ENCODE results near the gene GIMAP2. TPM values are rescaled to one million over a fixed set of nuclear protein-coding genes. Genes with fewer than 3 reads are reported as not detected.

The GIMAP2 gene
- total RNA-seq, 2 experiments from 2014 or later = 42.2 to 42.7 TPM

GRCh38 chr7:150688630-150689029 lies 3.1 kb downstream of the GIMAP2 start:
- CTCF ChIA-PET = interaction anchor here (2.0 kb wide), 1 partner anchor 10 kb away, joined by 8 read pairs; no protein-coding TSS in a partner anchor
- H3K4me3 Mint-ChIP-seq = peak overlapping the region; percentile 96
- peaks cover 56% of the 10 kb centered on the region for H3K4me1 Mint-ChIP-seq (ENCODE audit: low read depth)
- H3K27me3 Mint-ChIP-seq = no peaks in the 10 kb centered on the region
- peak overlapping the region; percentile 100 for H3K27ac Mint-ChIP-seq
- intact Hi-C loops (cut with micrococcal nuclease) = loop anchor here (5.0 kb wide), 1 partner anchor 44 kb away; no protein-coding TSS in a partner anchor
- TF ChIP-seq CTCF (IDR thresholded peaks at IDR 0.05) = no peak
- POLR2A ChIA-PET = interaction anchor here (1.1 kb wide), 1 partner anchor 10 kb away, joined by 5 read pairs; no protein-coding TSS in a partner anchor
- ATAC-seq = no peak
- H3K9me3 Mint-ChIP-seq = peaks cover 37% of the 10 kb centered on the region
- DNase-seq = no peak
- peaks cover 81% of the 10 kb centered on the region for H3K36me3 Mint-ChIP-seq (ENCODE audit: low read depth)

DNA sequence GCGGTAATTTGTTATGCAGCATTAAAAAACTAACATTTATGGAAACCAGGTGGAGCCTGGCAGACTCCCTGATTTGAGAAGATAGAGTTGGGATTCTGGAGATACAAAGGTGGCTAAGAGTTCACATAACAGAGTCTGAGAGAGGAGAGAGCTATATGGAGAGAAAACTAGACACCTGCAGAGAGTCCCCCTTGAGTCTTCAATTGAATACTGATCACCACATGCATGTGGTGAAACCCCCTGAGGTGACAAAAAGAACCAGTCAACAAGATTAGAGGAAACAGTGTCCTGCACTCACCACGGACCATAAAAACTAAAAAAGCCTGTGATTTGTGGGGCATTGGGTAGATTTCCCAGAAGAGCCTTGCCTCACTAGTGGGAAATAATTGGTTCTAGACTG lies 10.1 kb downstream of the GIMAP2 start:
- intact Hi-C loops (cut with micrococcal nuclease) = no loop called here
- Mint-ChIP-seq H3K27me3 (no peaks in the 10 kb centered on the region), H3K36me3 (ENCODE audit: low read depth) (peaks cover 71% of the 10 kb centered on the region), H3K9me3 (peaks cover 70% of the 10 kb centered on the region), H3K4me1 (ENCODE audit: low read depth) (peaks cover 12% of the 10 kb centered on the region), H3K27ac (no peak overlapping the region), H3K4me3 (no peak overlapping the region)
- DNase-seq = no peak
- no peak for TF ChIP-seq CTCF (IDR thresholded peaks at IDR 0.05)
- no peak for ATAC-seq
- ChIA-PET CTCF (interaction anchor here (1.3 kb wide), 1 partner anchor 27 kb away, joined by 3 read pairs; no protein-coding TSS in a partner anchor), POLR2A (interaction anchor here (0.9 to 1.1 kb wide), 2 partner anchors 9 to 44 kb away, joined by 3 to 5 read pairs; no protein-coding TSS in a partner anchor)

DNA sequence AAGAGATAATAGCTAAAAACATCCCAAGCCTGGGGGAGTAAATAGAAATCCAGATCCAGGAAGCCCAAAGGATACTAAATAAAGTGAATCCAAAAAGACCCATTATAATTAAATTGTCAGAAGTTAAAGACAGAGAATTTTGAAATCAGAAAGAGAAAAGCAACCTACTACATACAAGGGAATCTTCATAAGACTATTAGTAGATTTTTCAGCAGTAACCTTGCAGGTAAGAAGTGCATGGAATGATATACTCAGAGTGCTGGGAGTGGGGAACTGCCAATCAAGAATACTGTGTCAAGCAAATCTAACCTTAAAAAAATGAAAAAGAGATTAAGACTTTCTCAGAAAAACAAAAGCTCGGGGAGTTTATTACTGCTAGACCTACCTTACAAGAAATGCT lies 17.7 kb downstream of the GIMAP2 start:
- ATAC-seq (no peak), DNase-seq (no peak)
- ChIA-PET CTCF (interaction anchor here (0.6 to 1.8 kb wide), 3 partner anchors 12 to 176 kb away, joined by 3 to 10 read pairs (median 4); partner anchors contain the start of gene GIMAP1), POLR2A (interaction anchor here (0.7 kb wide), 1 partner anchor 12 kb away, joined by 3 read pairs; no protein-coding TSS in a partner anchor)
- intact Hi-C loops (cut with micrococcal nuclease) = no loop called here
- H3K9me3 Mint-ChIP-seq = peaks cover 72% of the 10 kb centered on the region
- H3K36me3 Mint-ChIP-seq (ENCODE audit: low read depth) = peaks cover 41% of the 10 kb centered on the region
- no peak overlapping the region for H3K27ac Mint-ChIP-seq
- H3K4me3 Mint-ChIP-seq = no peak overlapping the region
- peaks cover 4% of the 10 kb centered on the region for H3K4me1 Mint-ChIP-seq (ENCODE audit: low read depth)
- TF ChIP-seq CTCF (IDR thresholded peaks at IDR 0.05) = no peak
- H3K27me3 Mint-ChIP-seq = no peaks in the 10 kb centered on the region

GRCh38 chr7:150715293-150715692 lies 29.8 kb downstream of the GIMAP2 start:
- Mint-ChIP-seq H3K27me3 (no peaks in the 10 kb centered on the region), H3K4me3 (peak overlapping the region; percentile 78), H3K27ac (peak overlapping the region; percentile 85), H3K4me1 (ENCODE audit: low read depth) (peaks cover 45% of the 10 kb centered on the region), H3K36me3 (ENCODE audit: low read depth) (peaks cover 53% of the 10 kb centered on the region), H3K9me3 (peaks cover 15% of the 10 kb centered on the region)
- ChIA-PET POLR2A (interaction anchor here (0.7 to 4.8 kb wide), 17 partner anchors 18 to 281 kb away, joined by 3 to 63 read pairs (median 4); partner anchors contain the start of genes GIMAP2, GIMAP5 and GIMAP7), CTCF (interaction anchor here (0.6 to 5.7 kb wide), 25 partner anchors 8 to 266 kb away, joined by 3 to 42 read pairs (median 4); partner anchors contain the start of genes GIMAP2, GIMAP4 and GIMAP7)
- TF ChIP-seq CTCF (IDR thresholded peaks at IDR 0.05) = no peak
- DNase-seq (peak; percentile 49), ATAC-seq (peak; percentile 62)
- intact Hi-C loops (cut with micrococcal nuclease) = loop anchor here (5.0 kb wide), 2 partner anchors 33 to 48 kb away; no protein-coding TSS in a partner anchor

- Mint-ChIP-seq H3K27me3 (no peaks in the 10 kb centered on the region), H3K36me3 (ENCODE audit: low read depth) (peaks cover 58% of the 10 kb centered on the region), H3K4me1 (ENCODE audit: low read depth) (peaks cover 47% of the 10 kb centered on the region), H3K4me3 (peak overlapping the region; percentile 78), H3K9me3 (peaks cover 15% of the 10 kb centered on the region), H3K27ac (peak overlapping the region; percentile 85)
- intact Hi-C loops (cut with micrococcal nuclease) = loop anchor here (2.0 to 5.0 kb wide), 3 partner anchors 33 to 48 kb away; no protein-coding TSS in a partner anchor
- no peak for DNase-seq
- no peak for TF ChIP-seq CTCF (IDR thresholded peaks at IDR 0.05)
- ChIA-PET CTCF (interaction anchor here (0.6 to 5.7 kb wide), 28 partner anchors 8 to 267 kb away, joined by 3 to 42 read pairs (median 4); partner anchors contain the start of genes GIMAP2, GIMAP4 and GIMAP7), POLR2A (interaction anchor here (0.7 to 4.8 kb wide), 20 partner anchors 14 to 273 kb away, joined by 3 to 63 read pairs (median 4); partner anchors contain the start of genes GIMAP2, GIMAP5, GIMAP6 and GIMAP7)
- ATAC-seq = peak; percentile 41
Observed at GRCh38 chr7:150715738-150716137, 30.2 kb downstream of the GIMAP2 start.
